ENCODE data around the gene DYRK1A. TPM values are rescaled to one million over a fixed set of nuclear protein-coding genes. Genes with fewer than 3 reads are reported as not detected.

DYRK1A gene
- total and polyA plus RNA-seq, 5 donors, result 28.4 to 76.9 (median 70.5) TPM

- no peak overlapping the region for H3K27ac ChIP-seq (ENCODE audit: low read length)
- 93% methylated on average over 11 of the region's 11 CpGs for WGBS
- H3K4me1 ChIP-seq (ENCODE audit: control insufficient read depth, insufficient read depth, low read length), result peaks cover 2% of the 10 kb centered on the region
- no peaks in the 10 kb centered on the region for H3K9me3 ChIP-seq (ENCODE audit: control insufficient read depth, low read length)
- H3K4me3 ChIP-seq (ENCODE audit: low read length), result no peak overlapping the region
- ATAC-seq (no peak), DNase-seq (no peak)
- intact Hi-C loops (cut with DNase I), result loop anchor here in 2 of 4 donors (10.0 kb wide), 2 partner anchors 197 to 347 kb away; partner anchors contain the start of gene DYRK1A (in 2 of the 2)
- no peaks in the 10 kb centered on the region for H3K27me3 ChIP-seq (ENCODE audit: control insufficient read depth, insufficient read depth)
Measured at GRCh38 chr21:37561941-37562919, 195.7 kb downstream of the DYRK1A start.

DNA sequence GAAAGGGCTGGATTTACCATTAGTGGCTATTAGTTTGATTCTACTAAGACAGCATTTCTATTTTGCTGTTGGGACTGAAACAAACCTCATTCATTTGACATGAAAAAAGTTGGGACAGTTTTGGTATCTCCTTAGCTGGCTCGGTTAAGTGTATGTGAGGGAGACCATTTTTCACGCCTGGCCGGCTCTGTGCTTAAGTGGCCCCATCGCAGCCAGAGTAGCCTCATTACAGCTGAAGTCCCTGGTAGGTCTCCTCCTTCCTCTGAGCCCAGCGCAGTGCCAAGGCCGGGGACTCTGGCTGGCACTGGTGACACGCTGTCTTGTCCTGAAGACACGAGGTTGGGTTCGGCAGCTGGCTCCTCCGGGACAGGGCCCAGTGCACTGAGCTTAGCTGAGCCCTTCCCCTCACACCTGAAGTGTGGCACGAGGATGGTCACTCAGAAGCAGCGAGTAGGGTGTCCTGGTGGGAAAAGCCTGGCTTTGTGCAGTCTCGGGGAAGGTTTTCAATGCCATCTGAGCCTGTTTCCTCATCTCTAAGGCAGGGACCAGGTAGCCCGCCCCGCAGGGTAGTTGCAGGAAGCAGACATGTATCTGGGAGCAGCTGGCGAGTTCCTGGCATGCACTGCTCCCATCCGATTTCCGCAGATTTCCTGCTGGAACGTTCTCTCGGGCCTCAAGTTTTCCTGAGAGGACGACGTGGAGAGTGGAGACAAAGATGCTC, 196.5 kb downstream of the DYRK1A start:
- H3K4me1 ChIP-seq (ENCODE audit: control insufficient read depth, insufficient read depth, low read length), result peaks cover 2% of the 10 kb centered on the region
- ATAC-seq (peak; percentile 5 to 7), DNase-seq (peak in 2 of 3 donors; percentile 62 to 67)
- H3K27ac ChIP-seq (ENCODE audit: low read length), result peak overlapping the region; percentile 88
- H3K27me3 ChIP-seq (ENCODE audit: control insufficient read depth, insufficient read depth), result no peaks in the 10 kb centered on the region
- peak overlapping the region; percentile 49 for H3K4me3 ChIP-seq (ENCODE audit: low read length)
- 48% methylated on average over 22 of the region's 22 CpGs for WGBS
- intact Hi-C loops (cut with DNase I), result loop anchor here in 2 of 4 donors (10.0 kb wide), 2 partner anchors 198 to 348 kb away; partner anchors contain the start of gene DYRK1A (in 2 of the 2)
- H3K9me3 ChIP-seq (ENCODE audit: control insufficient read depth, low read length), result no peaks in the 10 kb centered on the region

DNA sequence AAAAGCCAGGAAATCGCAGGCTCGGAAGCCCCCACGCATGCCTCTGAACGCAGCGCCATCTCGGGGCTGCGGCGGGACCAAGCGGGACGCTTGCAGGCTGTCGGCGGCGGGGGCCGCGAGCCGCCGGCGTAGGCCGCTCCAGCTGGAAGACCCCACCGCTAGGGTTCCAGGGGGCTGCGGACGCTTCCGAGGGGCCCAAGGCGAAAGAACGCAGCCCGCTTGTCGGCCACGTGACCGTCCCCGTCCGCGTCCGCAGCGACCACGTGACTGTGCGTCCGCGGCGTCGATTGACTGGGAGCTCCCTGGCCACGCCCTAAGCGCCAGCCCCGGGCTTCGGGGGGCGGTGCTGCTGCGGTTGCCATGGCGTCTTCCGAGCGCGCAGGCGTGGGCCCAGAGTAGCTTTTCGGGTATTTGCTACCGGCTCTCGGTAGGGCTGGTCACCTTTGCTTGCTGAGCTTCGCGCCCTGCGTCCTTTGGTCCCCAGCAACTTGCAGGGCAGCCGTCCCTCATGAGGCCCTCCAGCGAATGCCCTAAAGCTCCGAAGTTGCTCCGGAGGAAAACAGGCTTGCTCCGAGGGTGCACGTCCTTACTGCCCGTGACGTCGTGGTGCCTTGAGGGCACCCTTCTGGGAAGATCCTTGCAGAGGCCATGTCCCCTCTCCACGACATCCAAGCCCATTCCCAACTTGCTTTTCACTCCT, 197.2 kb downstream of the DYRK1A start:
- intact Hi-C loops (cut with DNase I), result loop anchor here in 2 of 4 donors (10.0 kb wide), 2 partner anchors 199 to 349 kb away; partner anchors contain the start of gene DYRK1A (in 2 of the 2)

GRCh38 chr21:37564341-37564923, 197.9 kb downstream of the DYRK1A start:
- peak overlapping the region; percentile 43 for H3K4me3 ChIP-seq (ENCODE audit: low read length)
- ATAC-seq (peak; percentile 81 to 91), DNase-seq (peak; percentile 81 to 87 (median 86))
- 14% methylated on average over 14 of the region's 14 CpGs for WGBS
- no peaks in the 10 kb centered on the region for H3K9me3 ChIP-seq (ENCODE audit: control insufficient read depth, low read length)
- no peaks in the 10 kb centered on the region for H3K27me3 ChIP-seq (ENCODE audit: control insufficient read depth, insufficient read depth)
- peak overlapping the region; percentile 89 for H3K27ac ChIP-seq (ENCODE audit: low read length)
- intact Hi-C loops (cut with DNase I), result loop anchor here in 2 of 4 donors (10.0 kb wide), 2 partner anchors 200 to 350 kb away; partner anchors contain the start of gene DYRK1A (in 2 of the 2)
- H3K4me1 ChIP-seq (ENCODE audit: control insufficient read depth, insufficient read depth, low read length), result peaks cover 2% of the 10 kb centered on the region

More for the DNA sequence above, 197.2 kb downstream of the DYRK1A start:
- peak overlapping the region; percentile 49 for H3K4me3 ChIP-seq (ENCODE audit: low read length)
- H3K9me3 ChIP-seq (ENCODE audit: control insufficient read depth, low read length), result no peaks in the 10 kb centered on the region
- ATAC-seq, result peak; percentile 97
- DNase-seq, result peak; percentile 95 to 98 (median 98)
- no peaks in the 10 kb centered on the region for H3K27me3 ChIP-seq (ENCODE audit: control insufficient read depth, insufficient read depth)
- under 1% methylated on average over 67 of the region's 67 CpGs for WGBS
- H3K27ac ChIP-seq (ENCODE audit: low read length), result peak overlapping the region; percentile 89
- peaks cover 2% of the 10 kb centered on the region for H3K4me1 ChIP-seq (ENCODE audit: control insufficient read depth, insufficient read depth, low read length)

- DNase-seq (peak in 1 of 3 donors; percentile 35), ATAC-seq (no peak)
- H3K4me3 ChIP-seq (ENCODE audit: low read length), result no peak overlapping the region
- intact Hi-C loops (cut with DNase I), result loop anchor here in 2 of 4 donors (10.0 kb wide), 2 partner anchors 200 to 350 kb away; partner anchors contain the start of gene DYRK1A (in 2 of the 2)
- H3K4me1 ChIP-seq (ENCODE audit: control insufficient read depth, insufficient read depth, low read length), result peaks cover 2% of the 10 kb centered on the region
- no peaks in the 10 kb centered on the region for H3K9me3 ChIP-seq (ENCODE audit: control insufficient read depth, low read length)
- no peaks in the 10 kb centered on the region for H3K27me3 ChIP-seq (ENCODE audit: control insufficient read depth, insufficient read depth)
- H3K27ac ChIP-seq (ENCODE audit: low read length), result peak overlapping the region; percentile 79
- 64% methylated on average over 12 of the region's 12 CpGs for WGBS
Measured at GRCh38 chr21:37564924-37565529, 198.5 kb downstream of the DYRK1A start.

- intact Hi-C loops (cut with DNase I), result loop anchor here in 2 of 4 donors (10.0 kb wide), 2 partner anchors 201 to 351 kb away; partner anchors contain the start of gene DYRK1A (in 2 of the 2)
Measured at GRCh38 chr21:37565530-37566223, 199.1 kb downstream of the DYRK1A start.

DNA sequence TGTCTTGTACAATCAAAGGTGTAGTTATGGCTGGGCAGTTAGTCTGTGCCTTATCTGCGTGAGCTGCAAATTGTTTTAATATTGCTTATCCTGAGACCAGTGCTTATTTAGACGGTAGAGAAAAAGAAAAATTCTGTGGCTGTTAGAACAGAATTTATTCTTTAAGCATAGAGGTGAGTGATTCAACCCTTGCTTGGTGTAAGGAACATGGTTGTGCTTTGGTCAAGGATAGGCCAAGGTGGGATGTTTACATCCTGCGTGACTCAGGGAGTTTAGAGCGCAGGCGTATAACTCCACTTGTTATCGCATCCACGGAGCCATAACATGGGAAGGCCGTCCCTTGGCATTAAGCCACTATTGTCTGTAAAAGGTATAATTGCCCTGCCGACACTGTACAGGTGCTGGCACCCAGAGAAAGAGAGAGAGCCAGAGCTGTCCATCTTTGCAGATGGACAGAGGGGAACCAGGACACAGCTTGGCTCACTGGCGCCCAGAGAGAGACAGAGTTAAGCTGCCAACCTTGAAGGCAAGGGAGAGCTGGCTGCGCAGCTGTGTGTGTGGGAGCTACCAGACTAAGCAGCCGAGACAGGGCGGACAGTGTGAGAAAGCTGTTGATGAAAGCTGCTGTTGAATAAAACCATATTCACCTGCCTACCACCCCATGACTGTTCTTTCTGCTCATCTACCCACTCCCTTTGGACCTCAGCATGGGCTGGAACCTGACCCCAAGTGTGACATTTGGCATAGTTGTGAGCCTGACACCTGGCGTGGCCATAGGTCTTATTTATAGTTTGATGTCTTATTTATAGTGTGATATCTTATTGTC, 200.4 kb downstream of the DYRK1A start:
- peak overlapping the region; percentile 81 for H3K27ac ChIP-seq (ENCODE audit: low read length)

More at GRCh38 chr21:37565530-37566223, 199.1 kb downstream of the DYRK1A start:
- H3K27ac ChIP-seq (ENCODE audit: low read length), result no peak overlapping the region
- H3K27me3 ChIP-seq (ENCODE audit: control insufficient read depth, insufficient read depth), result no peaks in the 10 kb centered on the region
- no peak for ATAC-seq
- no peak for DNase-seq
- H3K4me3 ChIP-seq (ENCODE audit: low read length), result no peak overlapping the region
- H3K9me3 ChIP-seq (ENCODE audit: control insufficient read depth, low read length), result no peaks in the 10 kb centered on the region
- 86% methylated on average over 14 of the region's 14 CpGs for WGBS
- peaks cover 2% of the 10 kb centered on the region for H3K4me1 ChIP-seq (ENCODE audit: control insufficient read depth, insufficient read depth, low read length)

GRCh38 chr21:37568415-37568814, 201.8 kb downstream of the DYRK1A start:
- WGBS, result 67% methylated on average over 6 of the region's 6 CpGs
- ATAC-seq (no peak), DNase-seq (no peak)
- intact Hi-C loops (cut with DNase I), result loop anchor here in 2 of 4 donors (10.0 kb wide), 2 partner anchors 204 to 354 kb away; partner anchors contain the start of gene DYRK1A (in 2 of the 2)
- Histone ChIP-seq H3K4me1 (ENCODE audit: control insufficient read depth, insufficient read depth, low read length) (peaks cover 2% of the 10 kb centered on the region), H3K27me3 (ENCODE audit: control insufficient read depth, insufficient read depth) (no peaks in the 10 kb centered on the region), H3K9me3 (ENCODE audit: control insufficient read depth, low read length) (no peaks in the 10 kb centered on the region), H3K27ac (ENCODE audit: low read length) (no peak overlapping the region), H3K4me3 (ENCODE audit: low read length) (no peak overlapping the region)

More for the DNA sequence above, 200.4 kb downstream of the DYRK1A start:
- intact Hi-C loops (cut with DNase I), result loop anchor here in 2 of 4 donors (10.0 kb wide), 2 partner anchors 202 to 352 kb away; partner anchors contain the start of gene DYRK1A (in 2 of the 2)
- 60% methylated on average over 14 of the region's 14 CpGs for WGBS
- Histone ChIP-seq H3K9me3 (ENCODE audit: control insufficient read depth, low read length) (no peaks in the 10 kb centered on the region), H3K27me3 (ENCODE audit: control insufficient read depth, insufficient read depth) (no peaks in the 10 kb centered on the region), H3K4me3 (ENCODE audit: low read length) (no peak overlapping the region), H3K4me1 (ENCODE audit: control insufficient read depth, insufficient read depth, low read length) (peaks cover 2% of the 10 kb centered on the region)
- peak in 1 of 3 donors; percentile 58 for DNase-seq
- no peak for ATAC-seq
